SK-N-SH treated with all-trans-retinoic acid at 6 μM for 48 hours (cell line): Measurements from ENCODE around the gene PLA2G2A.

Experiments
- ATAC-seq: fragments of 200-7000 bp; cut with Tn5 transposase; 3 replicates; pipeline ENCODE4 v1.9.1; 2020; ENCODE audit warnings: mild to moderate bottlenecking, moderate library complexity
- ARNTL ChIP-seq: fragments of 450-650 bp; formaldehyde crosslinking; IDR thresholded peaks from 2 replicates; pipeline ENCODE4 v1.5.0; 2020; ENCODE audit warnings: low read depth, mild to moderate bottlenecking, moderate library complexity, borderline replicate concordance
- BACH2 ChIP-seq: fragments of 250-450 bp; sonication (Bioruptor Pico); IDR thresholded peaks from 2 replicates; pipeline ENCODE4 v1.9.0; 2021; ENCODE audit warnings: mild to moderate bottlenecking, borderline replicate concordance
- CSDC2 ChIP-seq: fragments of 250-450 bp; sonication (Bioruptor Pico); IDR thresholded peaks from 2 replicates; pipeline ENCODE4 v1.5.0; 2020; ENCODE audit warnings: mild to moderate bottlenecking, moderate library complexity
- ESRRG ChIP-seq: fragments of 250-450 bp; sonication (Bioruptor Pico); IDR thresholded peaks from 2 replicates; pipeline ENCODE4 v1.6.1; 2021; ENCODE audit warnings: mild to moderate bottlenecking
- GLIS3 ChIP-seq: fragments of 250-450 bp; sonication (Bioruptor Pico); IDR thresholded peaks from 2 replicates; pipeline ENCODE4 v1.5.0; 2020; ENCODE audit warnings: mild to moderate bottlenecking, moderate library complexity
- ISL1 ChIP-seq: fragments of 250-450 bp; sonication (Bioruptor Pico); IDR thresholded peaks from 2 replicates; pipeline ENCODE4 v2.1.2; 2022; ENCODE audit warnings: mild to moderate bottlenecking, moderate library complexity
- OSR1 ChIP-seq: fragments of 250-450 bp; sonication (Bioruptor Pico); IDR thresholded peaks from 2 replicates; pipeline ENCODE4 v1.8.0; 2022; ENCODE audit warnings: moderate library complexity, mild to moderate bottlenecking, inconsistent platforms
- PPARA ChIP-seq: fragments of 250-450 bp; sonication (Bioruptor Pico); IDR thresholded peaks from 2 replicates; pipeline ENCODE4 v1.5.0; 2020; ENCODE audit warnings: mild to moderate bottlenecking, borderline replicate concordance
- RARB ChIP-seq: fragments of 250-450 bp; sonication (Bioruptor Pico); IDR thresholded peaks from 2 replicates; pipeline ENCODE4 v1.8.0; 2021; ENCODE audit warnings: mild to moderate bottlenecking, moderate library complexity
- SNAI2 ChIP-seq: fragments of 250-450 bp; sonication (Bioruptor Pico); IDR thresholded peaks from 2 replicates; pipeline ENCODE4 v1.5.0; 2020; ENCODE audit warnings: mild to moderate bottlenecking, moderate library complexity
- TCF4 ChIP-seq: fragments of 250-450 bp; sonication (Bioruptor Pico); IDR thresholded peaks from 2 replicates; pipeline ENCODE4 v1.8.0; 2021; ENCODE audit warnings: mild to moderate bottlenecking, moderate library complexity, borderline replicate concordance
- TOX ChIP-seq: fragments of 250-450 bp; sonication (Bioruptor Pico); IDR thresholded peaks from 2 replicates; pipeline ENCODE4 v1.8.0; 2021; ENCODE audit warnings: mild to moderate bottlenecking, moderate library complexity, borderline replicate concordance
- TSHZ2 ChIP-seq: fragments of 250-450 bp; sonication (Bioruptor Pico); IDR thresholded peaks from 2 replicates; pipeline ENCODE4 v1.5.0; 2020; ENCODE audit warnings: mild to moderate bottlenecking, moderate library complexity
- ZC3H10 ChIP-seq: fragments of 250-450 bp; sonication (Bioruptor Pico); IDR thresholded peaks from 2 replicates; pipeline ENCODE4 v1.5.1; 2021; ENCODE audit warnings: mild to moderate bottlenecking, moderate library complexity
- ZFP3 ChIP-seq: fragments of 250-450 bp; sonication (Bioruptor Pico); IDR thresholded peaks from 2 replicates; pipeline ENCODE4 v1.5.0; 2020; ENCODE audit warnings: mild to moderate bottlenecking, moderate library complexity
- ZFP30 ChIP-seq: fragments of 450-650 bp; formaldehyde crosslinking; IDR thresholded peaks from 2 replicates; pipeline ENCODE4 v1.5.0; 2022; ENCODE audit warnings: mild to moderate bottlenecking, moderate library complexity
- ZNF565 ChIP-seq: fragments of 450-650 bp; formaldehyde crosslinking; conservative IDR thresholded peaks from 2 replicates; pipeline ENCODE4 v1.5.0; 2020; ENCODE audit warnings: low read depth, mild to moderate bottlenecking, moderate library complexity
- ZNF8 ChIP-seq: fragments of 450-650 bp; formaldehyde crosslinking; IDR thresholded peaks from 2 replicates; pipeline ENCODE4 v1.5.0; 2020; ENCODE audit warnings: mild to moderate bottlenecking, moderate library complexity
- TF ChIP-seq, protein P1 (sequence below): fragments of 250-450 bp; sonication (Bioruptor Pico); IDR thresholded peaks from 2 replicates; pipeline ENCODE4 v1.8.0; 2021; ENCODE audit warnings: low read depth, mild to moderate bottlenecking, moderate library complexity, borderline replicate concordance
- TF ChIP-seq, protein P2 (sequence below): fragments of 250-450 bp; sonication (Bioruptor Pico); IDR thresholded peaks from 2 replicates; pipeline ENCODE4 v1.5.1; 2021; ENCODE audit warnings: mild to moderate bottlenecking, moderate library complexity
- TF ChIP-seq, protein P3 (sequence below): fragments of 250-450 bp; sonication (Bioruptor Pico); IDR thresholded peaks from 2 replicates; pipeline ENCODE4 v1.5.1; 2020; ENCODE audit warnings: low read depth, mild to moderate bottlenecking, moderate library complexity
- TF ChIP-seq, protein P4 (sequence below): fragments of 250-450 bp; sonication (Bioruptor Pico); IDR thresholded peaks from 2 replicates; pipeline ENCODE4 v1.8.0; 2020; ENCODE audit warnings: mild to moderate bottlenecking, moderate library complexity, borderline replicate concordance

The PLA2G2A gene

DNA sequence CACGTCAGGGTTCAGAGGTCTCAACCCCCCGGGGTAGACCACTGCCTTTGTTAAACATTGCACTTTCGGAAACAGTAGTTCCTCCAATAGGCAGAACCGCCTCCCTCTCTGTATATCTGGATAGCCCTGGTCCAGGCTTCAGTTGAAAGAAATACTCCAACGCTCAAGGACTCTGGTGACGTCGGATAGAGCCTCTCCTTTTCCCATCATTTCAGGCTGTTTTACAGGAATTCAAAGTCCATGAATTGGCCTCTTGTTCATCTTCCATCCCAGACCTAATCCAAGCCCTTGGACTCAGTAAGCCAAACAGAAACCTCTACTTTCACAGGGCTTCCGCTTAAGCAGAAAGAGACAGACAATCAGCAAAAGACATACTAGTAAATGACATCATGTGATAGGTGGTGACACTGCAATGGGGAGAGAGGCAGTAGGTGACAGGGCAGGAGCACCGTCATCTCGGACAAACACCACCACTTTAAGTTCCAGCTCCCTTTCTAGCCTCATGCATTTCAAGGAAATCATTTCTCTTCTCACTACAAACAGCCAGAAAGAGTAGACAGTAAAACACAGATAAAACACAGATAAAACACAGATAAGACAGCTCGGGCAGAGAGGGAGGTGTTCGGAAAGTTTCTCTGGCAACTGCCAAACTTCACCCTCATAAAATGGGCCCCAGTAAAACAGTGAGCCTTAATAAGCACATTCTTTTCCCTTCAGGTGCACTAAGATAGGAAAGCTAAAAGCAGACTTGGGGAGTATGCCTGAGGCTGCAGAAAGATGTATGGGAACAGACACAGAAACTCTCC is 2.3 kb upstream of the PLA2G2A start:
- ATAC-seq: no peak
- TF ChIP-seq, protein P1, sequence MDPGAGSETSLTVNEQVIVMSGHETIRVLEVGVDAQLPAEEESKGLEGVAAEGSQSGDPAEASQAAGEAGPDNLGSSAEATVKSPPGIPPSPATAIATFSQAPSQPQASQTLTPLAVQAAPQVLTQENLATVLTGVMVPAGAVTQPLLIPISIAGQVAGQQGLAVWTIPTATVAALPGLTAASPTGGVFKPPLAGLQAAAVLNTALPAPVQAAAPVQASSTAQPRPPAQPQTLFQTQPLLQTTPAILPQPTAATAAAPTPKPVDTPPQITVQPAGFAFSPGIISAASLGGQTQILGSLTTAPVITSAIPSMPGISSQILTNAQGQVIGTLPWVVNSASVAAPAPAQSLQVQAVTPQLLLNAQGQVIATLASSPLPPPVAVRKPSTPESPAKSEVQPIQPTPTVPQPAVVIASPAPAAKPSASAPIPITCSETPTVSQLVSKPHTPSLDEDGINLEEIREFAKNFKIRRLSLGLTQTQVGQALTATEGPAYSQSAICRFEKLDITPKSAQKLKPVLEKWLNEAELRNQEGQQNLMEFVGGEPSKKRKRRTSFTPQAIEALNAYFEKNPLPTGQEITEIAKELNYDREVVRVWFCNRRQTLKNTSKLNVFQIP: no peak
- TF ChIP-seq RARB (CRISPR knock-in tag): no peak
- no peak for TF ChIP-seq PPARA (CRISPR knock-in tag)
- TF ChIP-seq TSHZ2: no peak
- no peak for TF ChIP-seq CSDC2 (CRISPR knock-in tag)
- no peak for TF ChIP-seq ZNF565 (CRISPR knock-in tag)
- TF ChIP-seq ZC3H10 (CRISPR knock-in tag): no peak
- TF ChIP-seq TCF4: no peak
- TF ChIP-seq ZFP3 (CRISPR knock-in tag): no peak
- TF ChIP-seq, protein P2, sequence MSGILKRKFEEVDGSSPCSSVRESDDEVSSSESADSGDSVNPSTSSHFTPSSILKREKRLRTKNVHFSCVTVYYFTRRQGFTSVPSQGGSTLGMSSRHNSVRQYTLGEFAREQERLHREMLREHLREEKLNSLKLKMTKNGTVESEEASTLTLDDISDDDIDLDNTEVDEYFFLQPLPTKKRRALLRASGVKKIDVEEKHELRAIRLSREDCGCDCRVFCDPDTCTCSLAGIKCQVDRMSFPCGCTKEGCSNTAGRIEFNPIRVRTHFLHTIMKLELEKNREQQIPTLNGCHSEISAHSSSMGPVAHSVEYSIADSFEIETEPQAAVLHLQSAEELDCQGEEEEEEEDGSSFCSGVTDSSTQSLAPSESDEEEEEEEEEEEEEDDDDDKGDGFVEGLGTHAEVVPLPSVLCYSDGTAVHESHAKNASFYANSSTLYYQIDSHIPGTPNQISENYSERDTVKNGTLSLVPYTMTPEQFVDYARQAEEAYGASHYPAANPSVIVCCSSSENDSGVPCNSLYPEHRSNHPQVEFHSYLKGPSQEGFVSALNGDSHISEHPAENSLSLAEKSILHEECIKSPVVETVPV (CRISPR knock-in tag): no peak
- TF ChIP-seq, protein P3, sequence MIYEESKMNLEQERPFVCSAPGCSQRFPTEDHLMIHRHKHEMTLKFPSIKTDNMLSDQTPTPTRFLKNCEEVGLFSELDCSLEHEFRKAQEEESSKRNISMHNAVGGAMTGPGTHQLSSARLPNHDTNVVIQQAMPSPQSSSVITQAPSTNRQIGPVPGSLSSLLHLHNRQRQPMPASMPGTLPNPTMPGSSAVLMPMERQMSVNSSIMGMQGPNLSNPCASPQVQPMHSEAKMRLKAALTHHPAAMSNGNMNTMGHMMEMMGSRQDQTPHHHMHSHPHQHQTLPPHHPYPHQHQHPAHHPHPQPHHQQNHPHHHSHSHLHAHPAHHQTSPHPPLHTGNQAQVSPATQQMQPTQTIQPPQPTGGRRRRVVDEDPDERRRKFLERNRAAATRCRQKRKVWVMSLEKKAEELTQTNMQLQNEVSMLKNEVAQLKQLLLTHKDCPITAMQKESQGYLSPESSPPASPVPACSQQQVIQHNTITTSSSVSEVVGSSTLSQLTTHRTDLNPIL (CRISPR knock-in tag): no peak
- no peak for TF ChIP-seq ZFP30 (CRISPR knock-in tag)
- no peak for TF ChIP-seq BACH2 (CRISPR knock-in tag)
- no peak for TF ChIP-seq OSR1 (CRISPR knock-in tag)
- no peak for TF ChIP-seq ARNTL (CRISPR knock-in tag)
- TF ChIP-seq, protein P4, sequence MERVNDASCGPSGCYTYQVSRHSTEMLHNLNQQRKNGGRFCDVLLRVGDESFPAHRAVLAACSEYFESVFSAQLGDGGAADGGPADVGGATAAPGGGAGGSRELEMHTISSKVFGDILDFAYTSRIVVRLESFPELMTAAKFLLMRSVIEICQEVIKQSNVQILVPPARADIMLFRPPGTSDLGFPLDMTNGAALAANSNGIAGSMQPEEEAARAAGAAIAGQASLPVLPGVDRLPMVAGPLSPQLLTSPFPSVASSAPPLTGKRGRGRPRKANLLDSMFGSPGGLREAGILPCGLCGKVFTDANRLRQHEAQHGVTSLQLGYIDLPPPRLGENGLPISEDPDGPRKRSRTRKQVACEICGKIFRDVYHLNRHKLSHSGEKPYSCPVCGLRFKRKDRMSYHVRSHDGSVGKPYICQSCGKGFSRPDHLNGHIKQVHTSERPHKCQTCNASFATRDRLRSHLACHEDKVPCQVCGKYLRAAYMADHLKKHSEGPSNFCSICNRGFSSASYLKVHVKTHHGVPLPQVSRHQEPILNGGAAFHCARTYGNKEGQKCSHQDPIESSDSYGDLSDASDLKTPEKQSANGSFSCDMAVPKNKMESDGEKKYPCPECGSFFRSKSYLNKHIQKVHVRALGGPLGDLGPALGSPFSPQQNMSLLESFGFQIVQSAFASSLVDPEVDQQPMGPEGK (CRISPR knock-in tag): no peak
- no peak for TF ChIP-seq ESRRG
- TF ChIP-seq GLIS3 (CRISPR knock-in tag): no peak

- TF ChIP-seq RARB (CRISPR knock-in tag) (no peak), TOX (CRISPR knock-in tag) (no peak), ISL1 (CRISPR knock-in tag) (no peak), TCF4 (no peak), ZFP30 (CRISPR knock-in tag) (no peak), ZNF565 (CRISPR knock-in tag) (no peak), SNAI2 (CRISPR knock-in tag) (no peak), ESRRG (no peak), ZNF8 (no peak)
- TF ChIP-seq, protein P2 (CRISPR knock-in tag): no peak
- ATAC-seq: no peak
Measured at GRCh38 chr1:19981170-19981506, 1.7 kb upstream of the PLA2G2A start.
